Measurements from ENCODE around the gene PYM1. TPM values are rescaled to one million over a fixed set of nuclear protein-coding genes. Genes with fewer than 3 reads are reported as not detected.

Gene PYM1
- total RNA-seq, 3 donors from 2014 or later (not counting 1 experiment from before 2014, with no cell fraction given) = 18.5 to 21.2 (median 19.1) TPM

DNA sequence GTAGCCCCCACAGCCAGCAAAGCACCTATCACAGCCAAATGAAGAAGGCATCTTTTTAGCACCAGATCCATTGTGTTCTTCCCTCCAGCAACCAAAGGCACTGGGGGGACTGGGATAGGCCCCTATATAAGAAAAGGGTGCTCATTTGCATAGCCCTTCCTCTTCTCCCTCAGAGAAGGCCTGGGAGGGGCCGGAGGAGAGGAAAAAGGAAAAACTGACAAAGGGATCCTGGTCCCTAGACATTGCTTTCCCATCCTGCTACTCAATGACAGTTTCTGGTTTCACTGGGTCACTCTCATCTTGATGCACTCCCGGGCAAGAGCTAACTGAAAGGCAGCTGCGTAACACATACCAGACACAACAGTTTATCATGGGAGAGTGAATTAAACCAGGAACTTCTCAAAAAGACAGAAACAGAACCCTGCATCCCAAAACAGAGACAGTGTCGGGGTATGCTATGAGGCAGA lies 38.3 kb upstream of the PYM1 start, which contains the start of gene PMEL:
TSS of gene PMEL (minus strand) at position 102 of the 467 bp plus-strand sequence. CDS start at position 71, 31 bp downstream.
- Mint-ChIP-seq H3K9me3 (no peaks in the 10 kb centered on the region), H3K4me3 (peak within 1 kb of the TSS; percentile 93), H3K4me1 (peaks cover 26 to 31% of the 10 kb centered on the region in 2 donors), H3K36me3 (no peaks in the 10 kb centered on the region), H3K27ac (peak within 1 kb of the TSS; percentile 83 to 92), H3K27me3 (ENCODE audit: low read depth in 2 of 2) (peaks cover 0 to 3% of the 10 kb centered on the region in 2 donors)
- 30% methylated on average over 4 of the region's 4 CpGs for WGBS (ENCODE audit: insufficient coverage)
- DNase-seq (no peak), ATAC-seq (no peak)
- H3K27me3 ChIP-seq (ENCODE audit: control insufficient read depth, insufficient read depth, low read length) = no peaks in the 10 kb centered on the region
- intact Hi-C loops (cut with micrococcal nuclease) = no loop called here
- H3K4me1 ChIP-seq (ENCODE audit: control insufficient read depth, insufficient read depth, low read length) = peaks cover 20% of the 10 kb centered on the region
- H3K9me3 ChIP-seq (ENCODE audit: control insufficient read depth, insufficient read depth, low read length) = no peaks in the 10 kb centered on the region
- no peaks in the 10 kb centered on the region for H3K36me3 ChIP-seq (ENCODE audit: control insufficient read depth, insufficient read depth, low read length)
- peak within 1 kb of the TSS; percentile 94 for H3K4me3 ChIP-seq (ENCODE audit: low read length)
- TF ChIP-seq, protein P1, sequence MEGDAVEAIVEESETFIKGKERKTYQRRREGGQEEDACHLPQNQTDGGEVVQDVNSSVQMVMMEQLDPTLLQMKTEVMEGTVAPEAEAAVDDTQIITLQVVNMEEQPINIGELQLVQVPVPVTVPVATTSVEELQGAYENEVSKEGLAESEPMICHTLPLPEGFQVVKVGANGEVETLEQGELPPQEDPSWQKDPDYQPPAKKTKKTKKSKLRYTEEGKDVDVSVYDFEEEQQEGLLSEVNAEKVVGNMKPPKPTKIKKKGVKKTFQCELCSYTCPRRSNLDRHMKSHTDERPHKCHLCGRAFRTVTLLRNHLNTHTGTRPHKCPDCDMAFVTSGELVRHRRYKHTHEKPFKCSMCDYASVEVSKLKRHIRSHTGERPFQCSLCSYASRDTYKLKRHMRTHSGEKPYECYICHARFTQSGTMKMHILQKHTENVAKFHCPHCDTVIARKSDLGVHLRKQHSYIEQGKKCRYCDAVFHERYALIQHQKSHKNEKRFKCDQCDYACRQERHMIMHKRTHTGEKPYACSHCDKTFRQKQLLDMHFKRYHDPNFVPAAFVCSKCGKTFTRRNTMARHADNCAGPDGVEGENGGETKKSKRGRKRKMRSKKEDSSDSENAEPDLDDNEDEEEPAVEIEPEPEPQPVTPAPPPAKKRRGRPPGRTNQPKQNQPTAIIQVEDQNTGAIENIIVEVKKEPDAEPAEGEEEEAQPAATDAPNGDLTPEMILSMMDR (IDR thresholded peaks at IDR 0.05) = no peak
- peak within 1 kb of the TSS; percentile 59 for H3K27ac ChIP-seq (ENCODE audit: low read length)

DNA sequence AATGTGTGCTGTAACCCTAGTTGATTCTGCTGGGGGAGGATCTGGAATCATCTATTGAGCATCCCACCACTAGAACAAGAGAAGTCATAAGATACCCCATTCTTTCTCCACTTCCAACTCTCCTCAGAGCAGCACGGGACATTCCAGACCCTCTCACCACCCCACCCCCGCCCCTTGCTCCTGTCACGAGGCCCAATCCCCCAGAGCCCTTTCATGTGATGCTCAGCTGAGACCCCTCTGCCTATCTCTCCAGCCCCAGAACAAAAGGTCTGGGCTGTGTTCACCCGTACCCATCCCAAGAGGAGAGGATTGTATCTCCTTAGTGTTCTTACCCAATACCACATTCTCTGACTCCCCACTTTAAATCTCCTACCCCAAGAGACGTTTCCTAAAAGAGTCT lies 37.5 kb upstream of the PYM1 start:
- intact Hi-C loops (cut with micrococcal nuclease) = no loop called here
- H3K36me3 Mint-ChIP-seq = no peaks in the 10 kb centered on the region

DNA sequence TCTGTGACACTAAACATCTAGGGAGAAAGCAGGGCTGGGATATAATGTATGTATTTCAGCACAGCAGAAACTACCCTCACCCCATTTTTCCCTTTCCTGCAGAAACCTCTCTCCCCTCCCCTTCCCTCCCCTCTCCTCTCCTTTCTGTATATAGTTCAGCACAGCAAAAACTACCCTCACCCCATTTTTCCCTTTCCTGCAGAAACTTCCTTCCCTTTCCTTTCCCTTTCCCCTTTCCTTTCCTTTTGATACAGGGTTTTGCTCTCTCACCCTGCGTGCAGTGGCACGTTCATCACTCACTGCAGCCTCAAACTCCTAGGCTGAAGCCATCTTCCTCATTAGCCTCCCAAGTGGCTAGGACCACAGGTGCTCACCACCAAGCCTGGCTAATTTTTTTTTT lies 36.1 kb upstream of the PYM1 start:
- peak overlapping the region; percentile 6 for H3K4me3 Mint-ChIP-seq
- H3K9me3 ChIP-seq (ENCODE audit: control insufficient read depth, insufficient read depth, low read length) = no peaks in the 10 kb centered on the region

More for the DNA sequence above, 37.5 kb upstream of the PYM1 start:
- Histone ChIP-seq H3K9me3 (ENCODE audit: control insufficient read depth, insufficient read depth, low read length) (no peaks in the 10 kb centered on the region), H3K27me3 (ENCODE audit: control insufficient read depth, insufficient read depth, low read length) (no peaks in the 10 kb centered on the region), H3K4me1 (ENCODE audit: control insufficient read depth, insufficient read depth, low read length) (peaks cover 20% of the 10 kb centered on the region), H3K27ac (ENCODE audit: low read length) (no peak overlapping the region), H3K4me3 (ENCODE audit: low read length) (no peak overlapping the region), H3K36me3 (ENCODE audit: control insufficient read depth, insufficient read depth, low read length) (no peaks in the 10 kb centered on the region)
- peaks cover 26 to 31% of the 10 kb centered on the region in 2 donors for H3K4me1 Mint-ChIP-seq
- H3K4me3 Mint-ChIP-seq = peak overlapping the region; percentile 93
- ATAC-seq (no peak), DNase-seq (no peak)
- H3K27me3 Mint-ChIP-seq (ENCODE audit: low read depth in 2 of 2) = peaks cover 0 to 3% of the 10 kb centered on the region in 2 donors
- peak overlapping the region; percentile 83 to 92 for H3K27ac Mint-ChIP-seq
- TF ChIP-seq, protein P1 (IDR thresholded peaks at IDR 0.05) = no peak
- 98% methylated on average over 5 of the region's 5 CpGs for WGBS (ENCODE audit: insufficient coverage)
- H3K9me3 Mint-ChIP-seq = no peaks in the 10 kb centered on the region

More for the DNA sequence above, 36.1 kb upstream of the PYM1 start:
- H3K9me3 Mint-ChIP-seq = no peaks in the 10 kb centered on the region
- no peak overlapping the region for H3K27ac Mint-ChIP-seq
- H3K4me1 Mint-ChIP-seq = peaks cover 26 to 31% of the 10 kb centered on the region in 2 donors
- 90% methylated on average over 2 of the region's 2 CpGs for WGBS (ENCODE audit: insufficient coverage)
- Histone ChIP-seq H3K4me1 (ENCODE audit: control insufficient read depth, insufficient read depth, low read length) (peaks cover 20% of the 10 kb centered on the region), H3K4me3 (ENCODE audit: low read length) (no peak overlapping the region), H3K27me3 (ENCODE audit: control insufficient read depth, insufficient read depth, low read length) (no peaks in the 10 kb centered on the region), H3K36me3 (ENCODE audit: control insufficient read depth, insufficient read depth, low read length) (no peaks in the 10 kb centered on the region), H3K27ac (ENCODE audit: low read length) (no peak overlapping the region)
- no peaks in the 10 kb centered on the region for H3K36me3 Mint-ChIP-seq
- TF ChIP-seq, protein P1 (IDR thresholded peaks at IDR 0.05) = no peak
- DNase-seq (no peak), ATAC-seq (no peak)
- H3K27me3 Mint-ChIP-seq (ENCODE audit: low read depth in 2 of 2) = peaks cover 0 to 3% of the 10 kb centered on the region in 2 donors
- intact Hi-C loops (cut with micrococcal nuclease) = no loop called here
